Panc1 (cell line): ENCODE measurements around the gene SRSF9. TPM values are rescaled to one million over a fixed set of nuclear protein-coding genes. Genes with fewer than 3 reads are reported as not detected.
"Not testable (repeated sequence)": the region's sequence is repeated elsewhere in the genome, so short reads cannot be mapped to it uniquely, and the experiment has no call there.

ENCODE experiments used
- ATAC-seq: fragments of 200-7000 bp; cut with Tn5 transposase; 2 replicates; pipeline ENCODE4 v1.9.1; 2020; ENCODE audit warnings: mild to moderate bottlenecking, moderate library complexity
- Bru-seq: library from RNA; stranded (reverse); fragments of 400-500 nt; gene quantifications from one replicate; lab custom pipeline; 2021; lab: Mats Ljungman, UMichigan
- BruChase-seq, 2 experiments: library from RNA; stranded (reverse); fragments of 400-500 nt; gene quantifications; one replicate each; lab custom pipeline; 2021; lab: Mats Ljungman, UMichigan
- BruUV-seq: library from RNA; stranded (reverse); fragments of 400-500 nt; replicated peaks from 2 replicates; lab custom pipeline; 2021; lab: Mats Ljungman, UMichigan
- CTCF ChIA-PET: fragments of 300-600 bp; sonication (Branson Sonifier 250); formaldehyde crosslinking; loops from one replicate; lab custom pipeline; 2022; ENCODE audit warnings: antibody characterized with exemption; lab: Charles Lee
- POLR2A ChIA-PET: fragments of 300-600 bp; sonication (Branson Sonifier 250); formaldehyde crosslinking; loops from one replicate; lab custom pipeline; 2022; ENCODE audit warnings: antibody characterized with exemption; lab: Charles Lee
- DNase-seq: peaks from one replicate; pipeline ENCODE4 v3.0.0-alpha.2; 2010; ENCODE audit warnings: low read depth, low spot score
- H3K27ac ChIP-seq: 2 replicates; pipeline ENCODE4 v1.5.1; 2011; ENCODE audit warnings: mild to moderate bottlenecking, low read length, inconsistent platforms
- H3K27me3 ChIP-seq: fragments of 200-500 bp; sonication (Bioruptor generic); 2 replicates; pipeline ENCODE4 v1.6.0; 2014; ENCODE audit warnings: low read length, inconsistent platforms; ENCODE audit not compliant: control insufficient read depth, insufficient read depth
- H3K36me3 ChIP-seq: fragments of 200-500 bp; sonication (Bioruptor generic); 2 replicates; pipeline ENCODE4 v1.5.1; 2014; ENCODE audit warnings: inconsistent platforms, mild to moderate bottlenecking, low read length, moderate library complexity; ENCODE audit not compliant: control insufficient read depth, insufficient read depth
- H3K4me1 ChIP-seq: 2 replicates; pipeline ENCODE4 v1.5.1; 2011; ENCODE audit warnings: inconsistent platforms, mild to moderate bottlenecking, low read length, moderate library complexity; ENCODE audit not compliant: control insufficient read depth, insufficient read depth
- H3K4me3 ChIP-seq, 2 experiments: 2 replicates each; pipeline ENCODE4 v1.5.1; 2011 to 2012; ENCODE audit warnings: low read depth in 2 of 2, low read length in 2 of 2, mild to moderate bottlenecking in 2 of 2, inconsistent platforms in 1 of 2, moderate library complexity in 1 of 2
- H3K9me3 ChIP-seq: fragments of 200-500 bp; sonication (Bioruptor generic); 2 replicates; pipeline ENCODE4 v1.5.1; 2014; ENCODE audit warnings: low read depth, mild to moderate bottlenecking, inconsistent platforms, low read length, moderate library complexity; ENCODE audit not compliant: control insufficient read depth, insufficient read depth
- POLR2AphosphoS5 ChIP-seq: IDR thresholded peaks from 2 replicates; pipeline ENCODE4 v1.6.1; 2012; ENCODE audit warnings: mild to moderate bottlenecking, low read depth, low read length, moderate library complexity
- SIN3A ChIP-seq: IDR thresholded peaks from 2 replicates; pipeline ENCODE4 v1.6.1; 2012; ENCODE audit warnings: low read depth, mild to moderate bottlenecking, low read length, moderate library complexity, borderline replicate concordance; ENCODE audit not compliant: insufficient read depth
- TCF7L2 ChIP-seq: IDR thresholded peaks from 2 replicates; pipeline ENCODE4 v1.6.1; 2011; ENCODE audit warnings: mild to moderate bottlenecking, low read depth, low read length, inconsistent platforms
- in situ Hi-C: cut with HindIII; loops from 2 replicates; pipeline ENCODE4 v1.10.0; 2016; ENCODE audit warnings: low sequenced_read_pairs, low pct_unique_long_range_greater_than_20kb
- intact Hi-C: fragments of 100-400 bp; cut with micrococcal nuclease; formaldehyde crosslinking; loops from one replicate; pipeline ENCODE4 v1.10.0; 2022; ENCODE audit not compliant: unreplicated experiment
- long read RNA-seq: library from polyadenylated mRNA; unstranded; transcript quantifications from one replicate; pipeline ENCODE4 v2.0.0, GENCODE V29; 2021; ENCODE audit not compliant: unreplicated experiment
- polyA plus RNA-seq: library from polyadenylated mRNA; unstranded; fragments of >200 nt; gene quantifications from one replicate; pipeline ENCODE4 v1.2.1, GENCODE V29; 2012; ENCODE audit warnings: missing spikeins; ENCODE audit not compliant: insufficient read length
- total RNA-seq: library from RNA; stranded (reverse); gene quantifications from one replicate; pipeline ENCODE4 v1.2.1, GENCODE V29; 2021; ENCODE audit not compliant: unreplicated experiment
- TF ChIP-seq, protein P1 (sequence below), 2 experiments: IDR thresholded peaks; 2 replicates each; pipeline ENCODE4 v1.6.1; 2011 to 2012; ENCODE audit warnings: low read depth in 2 of 2, control low read depth in 1 of 2, low read length in 1 of 2, mild to moderate bottlenecking in 1 of 2, moderate library complexity in 1 of 2; ENCODE audit not compliant: insufficient read depth in 1 of 2
- TF ChIP-seq, protein P2 (sequence below): fragments of 450-650 bp; IDR thresholded peaks from 2 replicates; pipeline ENCODE4 v1.5.1; 2017; ENCODE audit warnings: mild to moderate bottlenecking

The SRSF9 gene, protein sequence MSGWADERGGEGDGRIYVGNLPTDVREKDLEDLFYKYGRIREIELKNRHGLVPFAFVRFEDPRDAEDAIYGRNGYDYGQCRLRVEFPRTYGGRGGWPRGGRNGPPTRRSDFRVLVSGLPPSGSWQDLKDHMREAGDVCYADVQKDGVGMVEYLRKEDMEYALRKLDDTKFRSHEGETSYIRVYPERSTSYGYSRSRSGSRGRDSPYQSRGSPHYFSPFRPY
- total RNA-seq = 269 TPM
- polyA plus RNA-seq = 491 TPM
- percentile 96 among the genes with signal in this experiment for Bru-seq, nascent RNA
- percentile 95 among the genes with signal in this experiment for BruChase-seq, experiment 1, labeled RNA remaining after a 2-hour chase
- BruChase-seq, experiment 2, labeled RNA remaining after a 6-hour chase = percentile 97 among the genes with signal in this experiment
- long read RNA-seq, transcript SRSF9-203 (1 exons, 1,704 nt) = minor isoform, 25 of 385 reads
- long read RNA-seq, transcript SRSF9-201 (4 exons, 1,201 nt) = major isoform, 339 of 385 reads
- long read RNA-seq, partial matches to known transcripts = 3 of 385 reads
- long read RNA-seq, other reads (novel, unspliced or antisense) = 16 of 385 reads

DNA sequence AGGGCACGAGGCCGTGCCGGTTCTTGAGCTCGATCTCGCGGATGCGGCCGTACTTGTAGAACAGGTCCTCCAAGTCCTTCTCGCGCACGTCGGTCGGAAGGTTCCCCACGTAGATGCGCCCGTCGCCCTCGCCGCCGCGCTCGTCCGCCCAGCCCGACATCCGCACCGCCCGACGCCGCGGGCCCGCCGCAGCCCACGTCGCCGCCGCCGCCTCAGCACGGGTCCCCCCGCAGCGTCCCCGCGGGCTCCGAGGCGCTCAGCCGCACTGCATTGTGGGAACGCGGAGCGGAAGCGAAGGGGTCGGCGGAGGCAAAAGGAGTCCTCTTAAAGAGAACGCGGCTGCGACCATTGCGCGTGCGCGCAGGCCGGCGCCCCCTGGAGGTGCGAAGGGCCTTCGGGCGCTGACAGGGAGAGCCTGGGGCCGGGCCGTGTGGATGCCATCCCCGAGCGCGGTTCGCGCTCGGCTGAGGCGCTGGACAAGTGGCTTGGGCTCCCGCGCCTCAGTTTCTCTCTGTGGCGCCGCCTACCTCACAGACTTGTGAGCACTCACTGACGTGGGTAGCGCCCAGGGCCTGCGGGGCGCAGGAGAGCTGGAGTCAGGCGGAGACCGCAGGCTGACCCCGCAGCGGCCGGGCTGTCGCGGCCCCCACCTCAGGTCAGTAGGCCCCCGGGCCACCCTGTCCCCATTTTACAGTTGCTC, at the start of gene SRSF9:
TSS of gene SRSF9 (minus strand) at position 299 of the 700 bp plus-strand sequence. CDS start at position 160, 139 bp downstream.
- DNase-seq = peak; percentile 67
- intact Hi-C loops = no loop called here
- in situ Hi-C loops = no loop called here
- ChIA-PET POLR2A (interaction anchor here (0.6 kb wide), 1 partner anchor 11 kb away, joined by 5 read pairs; no protein-coding TSS in a partner anchor), CTCF (no interaction called here)
- no TSS peak for BruUV-seq
- H3K4me3 ChIP-seq = peak within 1 kb of the TSS; percentile 94 to 96
- H3K4me1 ChIP-seq = peaks cover 36% of the 10 kb centered on the region
- peaks cover 20% of the 10 kb centered on the region for H3K36me3 ChIP-seq
- no peaks in the 10 kb centered on the region for H3K9me3 ChIP-seq
- ATAC-seq = peak; percentile 93
- peak within 1 kb of the TSS; percentile 90 for H3K27ac ChIP-seq
- TF ChIP-seq TCF7L2 (peak; percentile 57; the same call in 1 of the 2 replicates), POLR2AphosphoS5 (peak; percentile 91), SIN3A (peak; percentile 79; the same call in 1 of the 2 replicates)
- TF ChIP-seq, protein P1, sequence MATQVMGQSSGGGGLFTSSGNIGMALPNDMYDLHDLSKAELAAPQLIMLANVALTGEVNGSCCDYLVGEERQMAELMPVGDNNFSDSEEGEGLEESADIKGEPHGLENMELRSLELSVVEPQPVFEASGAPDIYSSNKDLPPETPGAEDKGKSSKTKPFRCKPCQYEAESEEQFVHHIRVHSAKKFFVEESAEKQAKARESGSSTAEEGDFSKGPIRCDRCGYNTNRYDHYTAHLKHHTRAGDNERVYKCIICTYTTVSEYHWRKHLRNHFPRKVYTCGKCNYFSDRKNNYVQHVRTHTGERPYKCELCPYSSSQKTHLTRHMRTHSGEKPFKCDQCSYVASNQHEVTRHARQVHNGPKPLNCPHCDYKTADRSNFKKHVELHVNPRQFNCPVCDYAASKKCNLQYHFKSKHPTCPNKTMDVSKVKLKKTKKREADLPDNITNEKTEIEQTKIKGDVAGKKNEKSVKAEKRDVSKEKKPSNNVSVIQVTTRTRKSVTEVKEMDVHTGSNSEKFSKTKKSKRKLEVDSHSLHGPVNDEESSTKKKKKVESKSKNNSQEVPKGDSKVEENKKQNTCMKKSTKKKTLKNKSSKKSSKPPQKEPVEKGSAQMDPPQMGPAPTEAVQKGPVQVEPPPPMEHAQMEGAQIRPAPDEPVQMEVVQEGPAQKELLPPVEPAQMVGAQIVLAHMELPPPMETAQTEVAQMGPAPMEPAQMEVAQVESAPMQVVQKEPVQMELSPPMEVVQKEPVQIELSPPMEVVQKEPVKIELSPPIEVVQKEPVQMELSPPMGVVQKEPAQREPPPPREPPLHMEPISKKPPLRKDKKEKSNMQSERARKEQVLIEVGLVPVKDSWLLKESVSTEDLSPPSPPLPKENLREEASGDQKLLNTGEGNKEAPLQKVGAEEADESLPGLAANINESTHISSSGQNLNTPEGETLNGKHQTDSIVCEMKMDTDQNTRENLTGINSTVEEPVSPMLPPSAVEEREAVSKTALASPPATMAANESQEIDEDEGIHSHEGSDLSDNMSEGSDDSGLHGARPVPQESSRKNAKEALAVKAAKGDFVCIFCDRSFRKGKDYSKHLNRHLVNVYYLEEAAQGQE (IDR thresholded peaks at IDR 0.05; ENCODE audit: insufficient read depth in 1 of 2, low read depth in 2 of 2, low read length in 1 of 2) = no peak
- TF ChIP-seq, protein P2, sequence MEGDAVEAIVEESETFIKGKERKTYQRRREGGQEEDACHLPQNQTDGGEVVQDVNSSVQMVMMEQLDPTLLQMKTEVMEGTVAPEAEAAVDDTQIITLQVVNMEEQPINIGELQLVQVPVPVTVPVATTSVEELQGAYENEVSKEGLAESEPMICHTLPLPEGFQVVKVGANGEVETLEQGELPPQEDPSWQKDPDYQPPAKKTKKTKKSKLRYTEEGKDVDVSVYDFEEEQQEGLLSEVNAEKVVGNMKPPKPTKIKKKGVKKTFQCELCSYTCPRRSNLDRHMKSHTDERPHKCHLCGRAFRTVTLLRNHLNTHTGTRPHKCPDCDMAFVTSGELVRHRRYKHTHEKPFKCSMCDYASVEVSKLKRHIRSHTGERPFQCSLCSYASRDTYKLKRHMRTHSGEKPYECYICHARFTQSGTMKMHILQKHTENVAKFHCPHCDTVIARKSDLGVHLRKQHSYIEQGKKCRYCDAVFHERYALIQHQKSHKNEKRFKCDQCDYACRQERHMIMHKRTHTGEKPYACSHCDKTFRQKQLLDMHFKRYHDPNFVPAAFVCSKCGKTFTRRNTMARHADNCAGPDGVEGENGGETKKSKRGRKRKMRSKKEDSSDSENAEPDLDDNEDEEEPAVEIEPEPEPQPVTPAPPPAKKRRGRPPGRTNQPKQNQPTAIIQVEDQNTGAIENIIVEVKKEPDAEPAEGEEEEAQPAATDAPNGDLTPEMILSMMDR = peak; percentile 99
- no peaks in the 10 kb centered on the region for H3K27me3 ChIP-seq

DNA sequence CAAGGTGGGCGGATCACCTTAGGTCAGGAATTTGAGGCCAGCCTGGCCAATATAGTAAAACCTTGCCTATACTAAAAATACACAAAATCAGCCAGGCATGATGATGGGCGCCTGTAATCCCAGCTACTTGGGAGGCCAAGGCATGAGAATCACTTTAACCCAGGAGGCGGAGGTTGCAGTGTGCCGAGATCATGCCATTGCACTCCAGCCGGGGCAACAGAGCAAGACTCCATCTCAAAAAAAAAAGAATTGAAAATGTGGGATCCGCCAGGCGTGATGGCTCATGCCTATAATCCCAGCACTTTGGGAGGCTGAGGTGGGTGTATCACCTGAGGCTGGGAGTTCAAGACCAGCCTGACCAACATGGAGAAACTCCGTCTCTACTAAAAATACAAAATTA, 49.8 kb upstream of the SRSF9 start:
- H3K27me3 ChIP-seq, DNase-seq, CTCF ChIA-PET, H3K4me3 ChIP-seq, BruUV-seq, in situ Hi-C loops, POLR2A ChIA-PET, H3K36me3 ChIP-seq, intact Hi-C loops, H3K27ac ChIP-seq, H3K9me3 ChIP-seq, H3K4me1 ChIP-seq, ATAC-seq: not testable (repeated sequence)
